WTC11 (cell line): ENCODE data around the gene P2RX2. TPM values are rescaled to one million over a fixed set of nuclear protein-coding genes. Genes with fewer than 3 reads are reported as not detected.

ENCODE experiments used
- ATAC-seq: fragments of 200-7000 bp; cut with Tn5 transposase; 2 replicates; pipeline ENCODE4 v1.10.0; 2021; ENCODE audit warnings: mild to moderate bottlenecking, moderate library complexity
- CTCF ChIA-PET: fragments of 300-600 bp; sonication (Branson Sonifier 250); formaldehyde crosslinking; loops from one replicate; lab custom pipeline; 2021; ENCODE audit warnings: antibody characterized with exemption; lab: Charles Lee
- POLR2A ChIA-PET: fragments of 350-600 bp; sonication (Branson Sonifier 250); formaldehyde crosslinking; loops from one replicate; lab custom pipeline; 2021; ENCODE audit warnings: antibody characterized with exemption; lab: Charles Lee
- DNase-seq: peaks from one replicate; pipeline ENCODE4 v3.0.0; 2021; ENCODE audit warnings: low spot score
- H3K27ac Mint-ChIP-seq: 2 replicates; pipeline ENCODE4 v1.8.0; 2021; ENCODE audit warnings: mixed read lengths
- H3K27me3 Mint-ChIP-seq: 2 replicates; pipeline ENCODE4 v1.8.0; 2021; ENCODE audit warnings: low read depth, mild to moderate bottlenecking, moderate library complexity, mixed read lengths
- H3K36me3 Mint-ChIP-seq: 2 replicates; pipeline ENCODE4 v1.8.0; 2021; ENCODE audit warnings: mixed read lengths
- H3K4me1 Mint-ChIP-seq: 2 replicates; pipeline ENCODE4 v1.8.0; 2022; ENCODE audit warnings: mixed read lengths
- H3K4me3 Mint-ChIP-seq: 2 replicates; pipeline ENCODE4 v1.8.0; 2021; ENCODE audit warnings: mild to moderate bottlenecking, moderate library complexity, mixed read lengths
- H3K9me3 Mint-ChIP-seq: 2 replicates; pipeline ENCODE4 v1.8.0; 2021; ENCODE audit warnings: mixed read lengths
- ARID4B ChIP-seq: sonication (generic); formaldehyde crosslinking; IDR thresholded peaks from 2 replicates; pipeline ENCODE4 v1.8.0; 2023; ENCODE audit warnings: missing genetic modification reagents, mild to moderate bottlenecking, borderline replicate concordance
- ATF2 ChIP-seq: sonication (generic); formaldehyde crosslinking; IDR thresholded peaks from 2 replicates; pipeline ENCODE4 v1.8.1; 2022; ENCODE audit warnings: low read depth, missing genetic modification reagents, borderline replicate concordance
- CBFB ChIP-seq: sonication (generic); formaldehyde crosslinking; IDR thresholded peaks from 2 replicates; pipeline ENCODE4 v1.8.1; 2022; ENCODE audit warnings: mild to moderate bottlenecking, low read depth, missing genetic modification reagents
- CREM ChIP-seq: sonication (generic); formaldehyde crosslinking; IDR thresholded peaks from 2 replicates; pipeline ENCODE4 v1.8.1; 2022; ENCODE audit warnings: mild to moderate bottlenecking, missing genetic modification reagents, moderate library complexity
- ELF4 ChIP-seq: sonication (generic); formaldehyde crosslinking; IDR thresholded peaks from 2 replicates; pipeline ENCODE4 v1.8.1; 2022; ENCODE audit warnings: low read depth, mild to moderate bottlenecking, moderate library complexity, missing genetic modification reagents
- ERG ChIP-seq: fragments of 250-450 bp; sonication (Bioruptor Pico); IDR thresholded peaks from 2 replicates; pipeline ENCODE4 v1.8.0; 2021; ENCODE audit warnings: mild to moderate bottlenecking
- FOXJ3 ChIP-seq: sonication (generic); formaldehyde crosslinking; IDR thresholded peaks from 2 replicates; pipeline ENCODE4 v1.9.0; 2021; ENCODE audit warnings: missing genetic modification reagents, mild to moderate bottlenecking, borderline replicate concordance
- GABPB1 ChIP-seq: sonication (generic); formaldehyde crosslinking; IDR thresholded peaks from 2 replicates; pipeline ENCODE4 v1.8.1; 2023; ENCODE audit warnings: mild to moderate bottlenecking, missing genetic modification reagents
- HMGA2 ChIP-seq: fragments of 250-450 bp; sonication (Bioruptor Pico); IDR thresholded peaks from 2 replicates; pipeline ENCODE4 v1.4.0; 2021; ENCODE audit warnings: mild to moderate bottlenecking, moderate library complexity
- IRF2 ChIP-seq: sonication (generic); formaldehyde crosslinking; IDR thresholded peaks from 2 replicates; pipeline ENCODE4 v1.8.0; 2022; ENCODE audit warnings: low read depth, missing genetic modification reagents, borderline replicate concordance
- JUN ChIP-seq: sonication (generic); formaldehyde crosslinking; IDR thresholded peaks from 2 replicates; pipeline ENCODE4 v1.8.0; 2023; ENCODE audit warnings: mild to moderate bottlenecking, missing genetic modification reagents
- MYBL2 ChIP-seq: sonication (generic); formaldehyde crosslinking; IDR thresholded peaks from 2 replicates; pipeline ENCODE4 v1.8.1; 2023; ENCODE audit warnings: mild to moderate bottlenecking, moderate library complexity, missing genetic modification reagents
- NR1H2 ChIP-seq: sonication (generic); formaldehyde crosslinking; IDR thresholded peaks from 2 replicates; pipeline ENCODE4 v1.9.0; 2021; ENCODE audit warnings: mild to moderate bottlenecking, moderate library complexity, missing genetic modification reagents
- NR3C1 ChIP-seq: sonication (generic); formaldehyde crosslinking; conservative IDR thresholded peaks from 2 replicates; pipeline ENCODE4 v1.8.1; 2023; ENCODE audit warnings: low read depth, mild to moderate bottlenecking, missing genetic modification reagents
- OVOL2 ChIP-seq: fragments of 250-450 bp; sonication (Bioruptor Pico); IDR thresholded peaks from 2 replicates; pipeline ENCODE4 v1.9.0; 2021; ENCODE audit warnings: mild to moderate bottlenecking, borderline replicate concordance
- TCF7 ChIP-seq: sonication (generic); formaldehyde crosslinking; IDR thresholded peaks from 2 replicates; pipeline ENCODE4 v1.8.0; 2022; ENCODE audit warnings: mild to moderate bottlenecking, low read depth, missing genetic modification reagents, moderate library complexity
- TP53 ChIP-seq: sonication (generic); formaldehyde crosslinking; IDR thresholded peaks from 2 replicates; pipeline ENCODE4 v1.8.1; 2023; ENCODE audit warnings: mild to moderate bottlenecking, missing genetic modification reagents
- USF2 ChIP-seq: sonication (generic); formaldehyde crosslinking; IDR thresholded peaks from 2 replicates; pipeline ENCODE4 v1.8.1; 2023; ENCODE audit warnings: mild to moderate bottlenecking, missing genetic modification reagents, moderate library complexity
- ZNF512 ChIP-seq: sonication (generic); formaldehyde crosslinking; IDR thresholded peaks from 2 replicates; pipeline ENCODE4 v1.8.1; 2022; ENCODE audit warnings: missing genetic modification reagents, borderline replicate concordance
- total RNA-seq: library from RNA; stranded (reverse); gene quantifications from 3 replicates; pipeline ENCODE4 v1.2.3, GENCODE V29; 2021
- TF ChIP-seq, protein P1 (sequence below): sonication (generic); formaldehyde crosslinking; IDR thresholded peaks from 2 replicates; pipeline ENCODE4 v1.8.0; 2022; ENCODE audit warnings: mild to moderate bottlenecking, missing genetic modification reagents
- TF ChIP-seq, protein P2 (sequence below): fragments of 250-450 bp; sonication (Bioruptor Pico); IDR thresholded peaks from 2 replicates; pipeline ENCODE4 v1.9.0; 2021; ENCODE audit warnings: mild to moderate bottlenecking, borderline replicate concordance

Gene P2RX2
- total RNA-seq, 1 experiment from 2014 or later = 2.1 TPM

DNA sequence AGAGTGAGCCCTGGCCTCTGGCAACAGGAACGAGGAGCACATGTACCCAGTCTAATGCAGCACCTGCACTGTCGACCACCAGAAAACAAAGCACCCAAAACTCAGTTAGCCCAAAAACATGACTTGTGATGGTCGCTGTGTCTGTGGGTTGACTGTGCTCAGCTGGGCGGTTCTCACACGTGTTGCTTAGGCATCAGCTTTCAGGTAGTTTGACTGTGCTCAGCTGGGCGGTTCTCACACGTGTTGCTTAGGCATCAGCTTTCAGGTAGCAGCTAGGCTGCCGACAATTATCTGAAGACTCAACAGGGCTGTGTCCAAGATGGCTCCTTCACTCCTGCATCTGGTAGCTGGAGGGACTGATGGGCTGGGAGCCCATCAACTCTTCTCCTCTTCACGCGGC, 7.0 kb upstream of the P2RX2 start (continued):
- TF ChIP-seq GABPB1 (CRISPR knock-in tag) (no peak), ERG (CRISPR knock-in tag) (no peak), JUN (no peak), MYBL2 (CRISPR knock-in tag) (no peak), USF2 (no peak)
- TF ChIP-seq, protein P1, sequence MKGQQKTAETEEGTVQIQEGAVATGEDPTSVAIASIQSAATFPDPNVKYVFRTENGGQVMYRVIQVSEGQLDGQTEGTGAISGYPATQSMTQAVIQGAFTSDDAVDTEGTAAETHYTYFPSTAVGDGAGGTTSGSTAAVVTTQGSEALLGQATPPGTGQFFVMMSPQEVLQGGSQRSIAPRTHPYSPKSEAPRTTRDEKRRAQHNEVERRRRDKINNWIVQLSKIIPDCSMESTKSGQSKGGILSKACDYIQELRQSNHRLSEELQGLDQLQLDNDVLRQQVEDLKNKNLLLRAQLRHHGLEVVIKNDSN (CRISPR knock-in tag) = no peak

DNA sequence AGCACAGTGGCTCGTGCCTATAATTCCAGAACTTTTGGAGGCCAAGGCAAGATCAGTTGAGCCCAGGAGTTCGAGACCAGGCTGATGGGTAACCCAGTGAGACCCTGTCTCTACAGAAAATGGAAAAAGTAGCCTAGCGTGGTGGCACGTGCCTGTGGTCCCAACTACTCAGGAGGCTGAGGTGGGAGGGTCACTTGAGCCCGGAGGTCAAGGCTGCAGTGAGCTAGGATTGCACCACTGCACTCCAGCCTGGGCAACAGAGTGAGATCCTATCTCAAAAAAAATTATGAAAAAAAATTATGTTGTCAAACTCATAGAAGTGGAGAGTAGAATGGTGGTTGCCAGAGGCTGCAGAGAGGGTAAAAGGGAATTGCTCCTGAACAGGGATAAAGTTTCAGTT, 4.5 kb upstream of the P2RX2 start:
- POLR2A ChIA-PET = no interaction called here
- Mint-ChIP-seq H3K4me3 (no peak overlapping the region), H3K36me3 (peaks cover 8% of the 10 kb centered on the region; the same call in 1 of the 2 replicates), H3K9me3 (peaks cover 12% of the 10 kb centered on the region), H3K27me3 (peaks cover 93% of the 10 kb centered on the region), H3K4me1 (peaks cover 5% of the 10 kb centered on the region), H3K27ac (no peak overlapping the region)
- no peak for ATAC-seq
- DNase-seq = no peak
- CTCF ChIA-PET = interaction anchor here (1.4 to 1.9 kb wide), 9 partner anchors 10 to 199 kb away, joined by 3 to 48 read pairs (median 7); no protein-coding TSS in a partner anchor
- TF ChIP-seq HMGA2 (CRISPR knock-in tag) (no peak), CREM (CRISPR knock-in tag) (no peak), NR3C1 (CRISPR knock-in tag) (no peak), ZNF512 (no peak), IRF2 (no peak), NR1H2 (no peak), CBFB (CRISPR knock-in tag) (no peak), ATF2 (CRISPR knock-in tag) (no peak), ARID4B (CRISPR knock-in tag) (no peak), JUN (no peak), GABPB1 (CRISPR knock-in tag) (no peak), OVOL2 (CRISPR knock-in tag) (no peak), ELF4 (no peak), TCF7 (CRISPR knock-in tag) (no peak), FOXJ3 (CRISPR knock-in tag) (no peak), TP53 (CRISPR knock-in tag) (no peak)
- TF ChIP-seq, protein P2, sequence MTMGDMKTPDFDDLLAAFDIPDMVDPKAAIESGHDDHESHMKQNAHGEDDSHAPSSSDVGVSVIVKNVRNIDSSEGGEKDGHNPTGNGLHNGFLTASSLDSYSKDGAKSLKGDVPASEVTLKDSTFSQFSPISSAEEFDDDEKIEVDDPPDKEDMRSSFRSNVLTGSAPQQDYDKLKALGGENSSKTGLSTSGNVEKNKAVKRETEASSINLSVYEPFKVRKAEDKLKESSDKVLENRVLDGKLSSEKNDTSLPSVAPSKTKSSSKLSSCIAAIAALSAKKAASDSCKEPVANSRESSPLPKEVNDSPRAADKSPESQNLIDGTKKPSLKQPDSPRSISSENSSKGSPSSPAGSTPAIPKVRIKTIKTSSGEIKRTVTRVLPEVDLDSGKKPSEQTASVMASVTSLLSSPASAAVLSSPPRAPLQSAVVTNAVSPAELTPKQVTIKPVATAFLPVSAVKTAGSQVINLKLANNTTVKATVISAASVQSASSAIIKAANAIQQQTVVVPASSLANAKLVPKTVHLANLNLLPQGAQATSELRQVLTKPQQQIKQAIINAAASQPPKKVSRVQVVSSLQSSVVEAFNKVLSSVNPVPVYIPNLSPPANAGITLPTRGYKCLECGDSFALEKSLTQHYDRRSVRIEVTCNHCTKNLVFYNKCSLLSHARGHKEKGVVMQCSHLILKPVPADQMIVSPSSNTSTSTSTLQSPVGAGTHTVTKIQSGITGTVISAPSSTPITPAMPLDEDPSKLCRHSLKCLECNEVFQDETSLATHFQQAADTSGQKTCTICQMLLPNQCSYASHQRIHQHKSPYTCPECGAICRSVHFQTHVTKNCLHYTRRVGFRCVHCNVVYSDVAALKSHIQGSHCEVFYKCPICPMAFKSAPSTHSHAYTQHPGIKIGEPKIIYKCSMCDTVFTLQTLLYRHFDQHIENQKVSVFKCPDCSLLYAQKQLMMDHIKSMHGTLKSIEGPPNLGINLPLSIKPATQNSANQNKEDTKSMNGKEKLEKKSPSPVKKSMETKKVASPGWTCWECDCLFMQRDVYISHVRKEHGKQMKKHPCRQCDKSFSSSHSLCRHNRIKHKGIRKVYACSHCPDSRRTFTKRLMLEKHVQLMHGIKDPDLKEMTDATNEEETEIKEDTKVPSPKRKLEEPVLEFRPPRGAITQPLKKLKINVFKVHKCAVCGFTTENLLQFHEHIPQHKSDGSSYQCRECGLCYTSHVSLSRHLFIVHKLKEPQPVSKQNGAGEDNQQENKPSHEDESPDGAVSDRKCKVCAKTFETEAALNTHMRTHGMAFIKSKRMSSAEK (CRISPR knock-in tag) = no peak
